Esophagus squamous epithelium (tissue), 5 donors: ENCODE results near the gene MLLT1. TPM values are rescaled to one million over a fixed set of nuclear protein-coding genes. Genes with fewer than 3 reads are reported as not detected.

Experiments
- DNase-seq: peaks from one replicate; lab custom pipeline; 2025; lab: John Stamatoyannopoulos, UW
- H3K27ac ChIP-seq, 4 donors: fragments of 200-600 bp; sonication (generic); one replicate each; pipeline ENCODE4 v1.5.1; 2016 to 2019; ENCODE audit warnings: mild to moderate bottlenecking in 1 of 4
- H3K27me3 ChIP-seq, 4 donors: fragments of 200-600 bp; sonication (generic); 1 replicate in 3 of 4; 2 replicates in 1 of 4; pipeline versions ENCODE4 v1.5.1 to v1.6.0; 2017 to 2021; ENCODE audit warnings: antibody characterized with exemption in 1 of 4
- H3K36me3 ChIP-seq, 3 donors: fragments of 200-600 bp; sonication (generic); one replicate each; pipeline ENCODE4 v1.5.1; 2016 to 2019
- H3K4me1 ChIP-seq, 3 donors: fragments of 200-600 bp; sonication (generic); one replicate each; pipeline ENCODE4 v1.5.1; 2017 to 2019
- H3K4me3 ChIP-seq, 4 donors: fragments of 200-600 bp; sonication (generic); 1 replicate in 3 of 4; 2 replicates in 1 of 4; pipeline ENCODE4 v1.5.1; 2016 to 2019; ENCODE audit warnings: mild to moderate bottlenecking in 2 of 4, moderate library complexity in 1 of 4
- H3K9me3 ChIP-seq, 3 donors: fragments of 200-600 bp; sonication (generic); one replicate each; pipeline ENCODE4 v1.5.1; 2016 to 2019
- CTCF ChIP-seq, 6 experiments: fragments of 450-650 bp in 4 of 6; fragments of 200-600 bp in 2 of 6; sonication (generic) in 2 of 6; IDR thresholded peaks; one replicate each; pipeline ENCODE4 v1.5.1; 2016 to 2019; ENCODE audit warnings: antibody characterized with exemption in 6 of 6, mild to moderate bottlenecking in 4 of 6, moderate library complexity in 4 of 6
- POLR2A ChIP-seq, 4 donors: fragments of 450-650 bp; IDR thresholded peaks; one replicate each; pipeline ENCODE4 v1.6.1; 2017; ENCODE audit warnings: antibody characterized with exemption in 4 of 4, mild to moderate bottlenecking in 4 of 4, moderate library complexity in 3 of 4
- WGBS, 2 donors: methylation state at CpG; one replicate each; pipeline ENCODE4 v1.1.5; 2018; 5-methylcytosine and 5-hydroxymethylcytosine counted together
- intact Hi-C: fragments of 100-400 bp; cut with DNase I; formaldehyde crosslinking; loops from one replicate; pipeline ENCODE4 v1.15.0; 2022
- total RNA-seq, 4 donors: library from RNA; depleted of rRNA; stranded (reverse); fragments of >200 nt; gene quantifications; one replicate each; pipeline ENCODE4 v1.1.0, GENCODE V29; 2016
- donor health status: DM: yes; HTN: yes; CAD: no.

The MLLT1 gene
- total RNA-seq, 4 donors from 2014 or later: 10.3 to 20.1 (median 12.7) TPM

- Histone ChIP-seq H3K4me3 (no peak overlapping the region), H3K9me3 (no peaks in the 10 kb centered on the region), H3K27ac (no peak overlapping the region), H3K27me3 (peaks cover 0 to 11% (median 0%) of the 10 kb centered on the region in 4 donors), H3K36me3 (no peaks in the 10 kb centered on the region), H3K4me1 (no peaks in the 10 kb centered on the region)
- TF ChIP-seq POLR2A (IDR thresholded peaks at IDR 0.05): no peak
- no peak for TF ChIP-seq CTCF (IDR thresholded peaks at IDR 0.05)
- intact Hi-C loops: no loop called here
- whole genome bisulfite sequencing, 2 donors: 67 to 80% methylated on average over 9 of the region's 10 CpGs
- DNase-seq: no peak
Measured at GRCh38 chr19:6185093-6185834, 94.5 kb downstream of the MLLT1 start.

GRCh38 chr19:6181119-6181518 lies 98.7 kb downstream of the MLLT1 start:
- Histone ChIP-seq H3K36me3 (no peaks in the 10 kb centered on the region), H3K27ac (no peak overlapping the region), H3K9me3 (no peaks in the 10 kb centered on the region), H3K4me1 (no peaks in the 10 kb centered on the region), H3K27me3 (peaks cover 0 to 24% (median 0%) of the 10 kb centered on the region in 4 donors), H3K4me3 (no peak overlapping the region)
- no peak for TF ChIP-seq CTCF (IDR thresholded peaks at IDR 0.05)
- TF ChIP-seq POLR2A (IDR thresholded peaks at IDR 0.05): no peak
- intact Hi-C loops: no loop called here
- no peak for DNase-seq
- WGBS, 2 donors: 79 to 82% methylated on average over 2 of the region's 2 CpGs

DNA sequence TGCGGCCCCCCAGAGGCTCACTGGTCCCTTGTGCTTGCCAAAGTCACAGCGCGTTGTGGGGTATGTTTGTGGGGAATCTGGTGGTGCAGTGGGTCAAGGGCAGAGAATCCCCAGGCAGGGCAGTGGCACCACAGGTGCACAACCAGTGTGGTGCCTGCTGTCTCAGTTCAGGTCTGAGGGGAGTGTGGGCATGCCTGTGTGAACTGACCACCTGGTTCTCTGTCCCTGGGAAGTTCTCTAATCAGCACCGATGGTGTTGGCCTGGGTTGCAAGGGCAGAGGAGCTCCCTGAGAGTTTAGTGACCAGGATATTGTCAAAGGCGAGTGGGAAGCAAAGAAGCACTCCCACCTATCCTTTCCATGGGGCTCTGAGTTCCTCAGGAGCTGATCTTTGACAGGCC lies 106.6 kb downstream of the MLLT1 start:
- Histone ChIP-seq H3K27ac (no peak overlapping the region), H3K4me1 (no peaks in the 10 kb centered on the region), H3K9me3 (no peaks in the 10 kb centered on the region), H3K4me3 (no peak overlapping the region), H3K27me3 (no peaks in the 10 kb centered on the region), H3K36me3 (no peaks in the 10 kb centered on the region)
- intact Hi-C loops: no loop called here
- 33 to 70% methylated on average over 1 to 2 of the region's 5 CpGs for WGBS, 2 donors
- TF ChIP-seq CTCF (IDR thresholded peaks at IDR 0.05) (no peak), POLR2A (IDR thresholded peaks at IDR 0.05) (no peak)
- no peak for DNase-seq

- Histone ChIP-seq H3K36me3 (no peaks in the 10 kb centered on the region), H3K27me3 (no peaks in the 10 kb centered on the region), H3K4me3 (no peak overlapping the region), H3K4me1 (no peaks in the 10 kb centered on the region), H3K27ac (no peak overlapping the region), H3K9me3 (no peaks in the 10 kb centered on the region)
- no peak for DNase-seq
- no peak for TF ChIP-seq POLR2A (IDR thresholded peaks at IDR 0.05)
- TF ChIP-seq CTCF (IDR thresholded peaks at IDR 0.05): no peak
- 50 to 72% methylated on average over 1 to 3 of the region's 3 CpGs for WGBS, 2 donors
- intact Hi-C loops: no loop called here
Measured at GRCh38 chr19:6172074-6172863, 107.5 kb downstream of the MLLT1 start.

DNA sequence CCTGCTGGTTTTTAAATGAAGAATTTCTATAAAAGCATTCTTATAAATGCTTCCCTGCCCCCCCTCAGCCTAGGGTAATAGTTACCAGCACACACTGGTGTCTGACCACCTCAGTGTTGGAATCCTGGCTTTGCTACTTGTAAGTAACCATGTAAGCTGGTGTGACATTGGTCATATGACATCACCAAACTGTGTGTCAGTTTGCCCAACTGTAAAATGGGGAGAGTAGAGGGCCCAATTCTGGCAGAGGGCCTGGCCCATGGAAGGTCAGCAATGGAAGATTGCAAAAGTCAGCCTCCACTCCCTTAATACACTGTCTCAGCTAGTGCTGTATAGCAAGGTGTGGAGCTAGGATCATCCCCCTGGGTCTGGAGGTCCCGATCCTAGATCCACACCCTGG lies 112.7 kb downstream of the MLLT1 start:
- Histone ChIP-seq H3K9me3 (no peaks in the 10 kb centered on the region), H3K36me3 (no peaks in the 10 kb centered on the region), H3K27me3 (no peaks in the 10 kb centered on the region), H3K4me3 (no peak overlapping the region), H3K4me1 (no peaks in the 10 kb centered on the region), H3K27ac (no peak overlapping the region)
- DNase-seq: no peak
- 83 to 93% methylated on average over 1 of the region's 1 CpG for WGBS, 2 donors
- intact Hi-C loops: loop anchor here (10.0 kb wide), 1 partner anchor 128 kb away; no protein-coding TSS in a partner anchor
- TF ChIP-seq POLR2A (IDR thresholded peaks at IDR 0.05): no peak
- no peak for TF ChIP-seq CTCF (IDR thresholded peaks at IDR 0.05)
